Memory B cell (primary cell): ENCODE results near the gene KCTD16.

ENCODE experiments used
- ATAC-seq: fragments of 150-1000 bp; cut with Tn5 transposase; 2 replicates; pipeline ENCODE4 v1.10.0; 2021; ENCODE audit warnings: low read depth, mild to moderate bottlenecking, moderate library complexity
- DNase-seq, 2 donors: peaks; one replicate each; pipeline ENCODE4 v3.0.0; 2022; ENCODE audit warnings: low spot score in 2 of 2
- H3K27ac Mint-ChIP-seq: one replicate; pipeline ENCODE4 v1.8.0; 2022; ENCODE audit warnings: mild to moderate bottlenecking, moderate library complexity, mixed read lengths
- H3K27me3 Mint-ChIP-seq: one replicate; pipeline ENCODE4 v1.8.0; 2022; ENCODE audit warnings: mixed read lengths
- H3K36me3 Mint-ChIP-seq: one replicate; pipeline ENCODE4 v1.8.0; 2022; ENCODE audit warnings: mild to moderate bottlenecking, mixed read lengths
- H3K4me1 Mint-ChIP-seq: one replicate; pipeline ENCODE4 v1.8.0; 2022; ENCODE audit warnings: mixed read lengths
- H3K4me3 Mint-ChIP-seq: one replicate; pipeline ENCODE4 v1.8.0; 2022; ENCODE audit warnings: mild to moderate bottlenecking, moderate library complexity, mixed read lengths
- H3K9me3 Mint-ChIP-seq: one replicate; pipeline ENCODE4 v1.8.0; 2022; ENCODE audit warnings: mixed read lengths

Gene KCTD16

DNA sequence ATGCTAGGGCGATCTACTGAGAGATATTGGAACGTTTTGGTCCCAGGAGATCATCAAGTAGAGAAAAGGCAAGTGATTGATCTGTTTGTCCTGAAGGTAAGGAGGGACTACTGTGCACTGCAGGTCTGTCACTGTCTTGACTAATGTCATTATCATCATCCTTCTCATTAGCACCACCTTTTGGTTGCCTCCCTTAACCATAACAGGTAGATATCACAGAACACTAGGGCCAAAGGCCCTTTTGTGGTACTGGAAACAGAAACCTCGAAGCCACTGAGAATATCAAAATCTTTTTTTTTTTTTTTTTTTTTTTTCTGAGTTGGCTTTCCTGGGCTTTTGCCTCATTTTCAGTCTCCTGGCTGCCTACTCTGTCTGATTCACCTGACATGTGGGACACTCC, 134.0 kb downstream of the KCTD16 start:
- Mint-ChIP-seq H3K4me1 (no peaks in the 10 kb centered on the region), H3K27me3 (peaks cover 2% of the 10 kb centered on the region), H3K27ac (no peak overlapping the region), H3K4me3 (no peak overlapping the region), H3K36me3 (no peaks in the 10 kb centered on the region), H3K9me3 (peaks cover 2% of the 10 kb centered on the region)
- ATAC-seq (no peak), DNase-seq (no peak)

DNA sequence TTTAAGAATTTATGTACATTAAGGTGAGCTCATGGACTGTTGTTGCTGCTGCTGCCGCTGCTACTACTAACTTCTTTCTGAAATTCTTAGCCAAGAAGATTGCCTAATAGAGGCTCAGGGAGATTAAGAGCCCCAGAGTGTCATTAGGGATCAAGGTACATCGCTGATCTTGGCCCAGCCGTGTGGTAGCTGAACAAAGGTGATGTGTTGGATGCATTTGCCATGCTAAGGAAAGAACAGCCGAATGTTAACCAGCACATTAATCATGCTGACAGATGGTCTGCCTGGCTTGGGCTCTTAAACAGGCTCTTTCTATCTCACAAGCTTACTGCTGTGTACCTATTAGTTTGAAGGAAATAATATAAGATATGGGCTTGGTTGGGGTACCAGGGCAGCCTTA, 137.1 kb downstream of the KCTD16 start:
- no peaks in the 10 kb centered on the region for H3K36me3 Mint-ChIP-seq
- no peaks in the 10 kb centered on the region for H3K9me3 Mint-ChIP-seq
- no peak for ATAC-seq
- H3K4me1 Mint-ChIP-seq, result no peaks in the 10 kb centered on the region
- H3K27ac Mint-ChIP-seq, result no peak overlapping the region
- no peak for DNase-seq
- H3K4me3 Mint-ChIP-seq, result no peak overlapping the region
- no peaks in the 10 kb centered on the region for H3K27me3 Mint-ChIP-seq

DNA sequence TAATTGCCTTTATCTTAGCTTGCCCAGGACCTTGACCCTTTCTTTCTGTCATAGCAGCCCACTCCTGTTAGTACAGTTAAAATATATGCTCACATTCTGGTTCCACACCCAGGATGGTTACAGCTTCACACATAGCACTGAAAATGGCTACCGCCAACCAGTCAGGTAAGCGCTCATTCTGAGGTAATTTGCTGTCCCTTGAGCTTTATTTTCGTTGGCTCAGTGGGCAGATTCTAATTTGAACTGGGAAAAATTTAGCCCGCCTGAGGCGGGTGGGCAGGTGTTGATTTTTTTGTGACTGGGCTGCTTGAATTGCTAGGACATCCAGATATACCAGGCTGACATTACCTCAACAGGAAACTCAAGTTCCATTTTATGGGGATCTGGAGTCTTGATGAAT, 137.5 kb downstream of the KCTD16 start:
- no peak for DNase-seq

GRCh38 chr5:144308906-144309670, 138.4 kb downstream of the KCTD16 start:
- H3K27me3 Mint-ChIP-seq, result no peaks in the 10 kb centered on the region
- H3K9me3 Mint-ChIP-seq, result no peaks in the 10 kb centered on the region
- no peaks in the 10 kb centered on the region for H3K36me3 Mint-ChIP-seq
- H3K4me1 Mint-ChIP-seq, result no peaks in the 10 kb centered on the region
- DNase-seq (no peak), ATAC-seq (no peak)
- no peak overlapping the region for H3K27ac Mint-ChIP-seq
- H3K4me3 Mint-ChIP-seq, result no peak overlapping the region

More for the DNA sequence above, 137.5 kb downstream of the KCTD16 start:
- Mint-ChIP-seq H3K4me3 (no peak overlapping the region), H3K4me1 (no peaks in the 10 kb centered on the region), H3K27ac (no peak overlapping the region), H3K36me3 (no peaks in the 10 kb centered on the region), H3K27me3 (no peaks in the 10 kb centered on the region), H3K9me3 (no peaks in the 10 kb centered on the region)
- no peak for ATAC-seq

DNA sequence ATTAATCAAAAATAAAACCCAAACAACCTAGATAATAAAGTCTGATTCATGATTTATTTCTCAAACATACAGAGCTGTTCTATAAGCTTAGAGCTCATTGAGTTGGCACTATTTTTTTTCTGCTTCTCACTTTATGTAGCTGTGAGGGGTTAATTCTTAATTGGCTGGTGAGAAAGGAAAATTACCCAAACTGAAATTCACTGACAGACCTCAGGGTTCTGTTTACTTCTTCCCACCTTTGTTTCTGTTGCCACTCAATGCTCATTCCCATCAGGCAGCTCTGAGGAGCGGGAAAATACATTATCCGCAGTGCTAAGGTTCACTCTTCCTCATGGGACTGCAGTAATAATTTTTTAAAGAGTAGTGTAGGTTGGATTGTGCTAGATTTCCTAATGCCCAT, 139.9 kb downstream of the KCTD16 start:
- Mint-ChIP-seq H3K4me3 (no peak overlapping the region), H3K9me3 (no peaks in the 10 kb centered on the region), H3K27ac (no peak overlapping the region), H3K36me3 (no peaks in the 10 kb centered on the region), H3K27me3 (no peaks in the 10 kb centered on the region), H3K4me1 (no peaks in the 10 kb centered on the region)
- ATAC-seq (no peak), DNase-seq (no peak)

GRCh38 chr5:144313147-144313726, 142.6 kb downstream of the KCTD16 start:
- Mint-ChIP-seq H3K36me3 (no peaks in the 10 kb centered on the region), H3K4me1 (no peaks in the 10 kb centered on the region)

GRCh38 chr5:144315026-144315425, 144.4 kb downstream of the KCTD16 start:
- ATAC-seq, result no peak
- no peaks in the 10 kb centered on the region for H3K27me3 Mint-ChIP-seq
- H3K4me1 Mint-ChIP-seq, result no peaks in the 10 kb centered on the region
- H3K27ac Mint-ChIP-seq, result no peak overlapping the region
- H3K9me3 Mint-ChIP-seq, result no peaks in the 10 kb centered on the region
- no peak overlapping the region for H3K4me3 Mint-ChIP-seq
- no peaks in the 10 kb centered on the region for H3K36me3 Mint-ChIP-seq
- DNase-seq, result no peak

More at GRCh38 chr5:144313147-144313726, 142.6 kb downstream of the KCTD16 start:
- no peak overlapping the region for H3K4me3 Mint-ChIP-seq
- H3K27me3 Mint-ChIP-seq, result no peaks in the 10 kb centered on the region
- DNase-seq (no peak), ATAC-seq (no peak)
- H3K9me3 Mint-ChIP-seq, result no peaks in the 10 kb centered on the region
- H3K27ac Mint-ChIP-seq, result no peak overlapping the region

DNA sequence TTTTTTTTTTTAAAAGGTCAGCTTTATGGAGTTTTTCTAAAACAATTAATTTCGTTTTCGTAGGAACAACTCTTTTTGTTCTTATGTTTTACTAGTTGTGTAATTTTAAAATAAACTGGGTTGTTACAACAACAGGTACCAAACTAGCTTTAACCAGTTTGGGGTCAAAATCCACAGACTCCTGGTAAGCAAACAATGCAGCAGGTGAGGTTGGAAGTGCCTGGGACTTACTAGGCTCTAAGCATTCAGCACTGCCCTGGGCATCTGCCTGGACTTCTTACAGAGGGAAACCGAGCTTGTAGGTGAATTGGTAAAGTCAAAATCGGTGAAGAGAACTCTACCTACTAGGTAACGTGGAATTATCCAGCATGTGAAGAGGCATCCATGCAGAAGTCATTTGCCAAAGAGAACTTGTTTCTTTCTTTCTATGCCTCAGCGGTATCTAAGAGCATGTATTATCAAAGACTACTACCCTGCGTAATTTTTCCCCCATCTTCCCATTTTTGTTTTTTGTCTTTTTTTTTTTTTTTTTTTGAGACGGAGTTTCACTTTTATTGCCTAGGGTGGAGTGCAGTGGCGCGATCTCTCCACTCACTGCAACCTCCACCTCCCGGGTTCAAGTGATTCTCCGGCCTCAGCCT, 145.4 kb downstream of the KCTD16 start:
- no peaks in the 10 kb centered on the region for H3K4me1 Mint-ChIP-seq
- H3K27ac Mint-ChIP-seq, result no peak overlapping the region

DNA sequence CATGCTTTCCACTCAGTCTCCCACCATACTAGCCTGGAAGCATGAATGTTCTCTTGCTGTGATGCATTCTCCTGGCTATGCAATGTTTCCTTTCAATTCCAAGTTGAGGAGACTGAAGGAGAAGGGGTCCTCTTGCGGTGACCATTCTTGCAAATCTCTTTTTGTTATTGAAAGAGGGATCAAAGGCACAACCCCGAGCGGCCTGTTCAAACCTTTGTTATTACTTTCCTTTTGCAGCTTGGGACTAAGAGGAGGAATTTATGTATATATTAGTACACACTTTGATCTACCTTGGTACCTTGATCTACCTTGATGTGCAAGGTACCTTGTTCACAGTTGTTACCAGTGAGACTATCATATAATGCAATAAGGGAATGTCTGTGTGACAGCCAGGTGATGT, 147.3 kb downstream of the KCTD16 start:
- Mint-ChIP-seq H3K4me3 (no peak overlapping the region), H3K9me3 (no peaks in the 10 kb centered on the region), H3K27me3 (no peaks in the 10 kb centered on the region), H3K4me1 (no peaks in the 10 kb centered on the region), H3K27ac (no peak overlapping the region), H3K36me3 (no peaks in the 10 kb centered on the region)
- no peak for DNase-seq
- ATAC-seq, result no peak

More for the DNA sequence above, 145.4 kb downstream of the KCTD16 start:
- ATAC-seq (no peak), DNase-seq (no peak)
- Mint-ChIP-seq H3K27me3 (no peaks in the 10 kb centered on the region), H3K4me3 (no peak overlapping the region), H3K36me3 (no peaks in the 10 kb centered on the region), H3K9me3 (no peaks in the 10 kb centered on the region)

DNA sequence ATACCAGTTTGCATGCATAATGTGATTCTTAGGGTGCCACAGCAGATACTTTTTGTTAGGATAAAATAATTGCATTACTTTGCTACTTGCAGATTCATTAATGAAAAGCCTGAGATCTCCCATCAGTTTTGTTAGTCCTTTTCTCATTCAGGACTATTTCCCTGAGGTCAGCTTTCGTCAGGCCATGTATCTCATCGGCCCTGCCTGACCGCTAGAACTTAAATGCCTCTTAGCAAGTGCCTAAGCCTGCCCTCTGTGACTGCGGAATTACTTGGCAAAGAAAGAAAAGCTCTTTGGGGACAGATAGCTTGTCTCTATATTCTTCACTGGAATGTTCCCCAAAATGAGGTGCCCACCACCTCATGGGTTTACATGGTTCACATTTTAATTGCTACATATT, 147.8 kb downstream of the KCTD16 start:
- ATAC-seq (no peak), DNase-seq (no peak)
- peaks cover 1% of the 10 kb centered on the region for H3K9me3 Mint-ChIP-seq
- no peaks in the 10 kb centered on the region for H3K4me1 Mint-ChIP-seq
- H3K27me3 Mint-ChIP-seq, result peaks cover 2% of the 10 kb centered on the region
- no peak overlapping the region for H3K27ac Mint-ChIP-seq
- no peak overlapping the region for H3K4me3 Mint-ChIP-seq
- no peaks in the 10 kb centered on the region for H3K36me3 Mint-ChIP-seq

GRCh38 chr5:144323181-144323580, 152.5 kb downstream of the KCTD16 start:
- no peak overlapping the region for H3K27ac Mint-ChIP-seq
- no peak overlapping the region for H3K4me3 Mint-ChIP-seq
- no peaks in the 10 kb centered on the region for H3K4me1 Mint-ChIP-seq
- DNase-seq (no peak), ATAC-seq (no peak)
- peaks cover 2% of the 10 kb centered on the region for H3K27me3 Mint-ChIP-seq
- peaks cover 3% of the 10 kb centered on the region for H3K9me3 Mint-ChIP-seq
- H3K36me3 Mint-ChIP-seq, result no peaks in the 10 kb centered on the region

GRCh38 chr5:144325532-144325931, 154.9 kb downstream of the KCTD16 start:
- no peak for DNase-seq
- Mint-ChIP-seq H3K9me3 (peaks cover 3% of the 10 kb centered on the region), H3K27me3 (peaks cover 2% of the 10 kb centered on the region), H3K4me1 (no peaks in the 10 kb centered on the region), H3K36me3 (no peaks in the 10 kb centered on the region), H3K4me3 (no peak overlapping the region), H3K27ac (no peak overlapping the region)
- no peak for ATAC-seq

DNA sequence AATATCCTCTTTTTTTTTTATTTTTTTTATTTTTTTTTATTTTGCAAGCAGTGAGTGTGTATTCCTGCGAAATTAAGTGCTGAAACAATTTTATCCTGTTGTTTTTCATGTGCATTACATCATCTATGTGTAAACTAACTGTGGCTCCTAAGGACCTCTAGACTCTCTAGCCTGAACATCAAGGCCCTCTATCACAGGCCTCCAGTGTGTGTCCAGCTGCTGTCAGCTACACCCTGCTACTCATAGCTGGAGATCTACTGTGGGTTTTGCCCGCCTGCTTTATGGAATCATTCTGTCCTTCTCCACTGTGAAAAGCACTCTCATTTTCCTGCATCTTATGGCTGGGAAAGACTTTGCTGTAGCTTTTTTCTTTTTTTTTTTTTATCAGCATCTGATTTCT, 157.8 kb downstream of the KCTD16 start:
- Mint-ChIP-seq H3K4me1 (no peaks in the 10 kb centered on the region), H3K4me3 (no peak overlapping the region), H3K27ac (no peak overlapping the region), H3K36me3 (no peaks in the 10 kb centered on the region), H3K27me3 (no peaks in the 10 kb centered on the region), H3K9me3 (peaks cover 2% of the 10 kb centered on the region)
- DNase-seq, result no peak
- no peak for ATAC-seq

DNA sequence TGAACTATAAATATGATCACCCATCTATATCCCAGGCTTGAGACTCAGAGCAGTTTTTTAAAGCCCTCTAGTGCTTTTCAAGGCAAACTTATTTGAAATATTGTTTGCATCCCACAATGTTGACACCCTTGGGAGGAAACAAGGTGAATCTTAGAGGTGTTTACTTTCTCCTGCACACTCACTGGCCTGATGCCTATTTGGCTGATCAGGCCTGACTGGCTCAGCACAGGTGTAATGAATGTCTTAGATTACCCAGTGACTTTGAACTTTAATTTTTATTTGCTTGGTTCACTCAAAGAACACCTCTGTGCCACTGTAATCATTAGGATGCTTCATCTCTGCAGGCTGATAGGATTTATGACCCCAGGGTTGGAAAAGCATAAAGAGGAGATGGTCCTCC, 158.3 kb downstream of the KCTD16 start:
- Mint-ChIP-seq H3K27ac (no peak overlapping the region), H3K27me3 (no peaks in the 10 kb centered on the region), H3K4me1 (no peaks in the 10 kb centered on the region), H3K4me3 (no peak overlapping the region), H3K36me3 (no peaks in the 10 kb centered on the region), H3K9me3 (peaks cover 2% of the 10 kb centered on the region)
- no peak for DNase-seq
- no peak for ATAC-seq
